Omental fat pad (tissue), 4 donors: Measurements from ENCODE around the gene TRMT10B. TPM values are rescaled to one million over a fixed set of nuclear protein-coding genes. Genes with fewer than 3 reads are reported as not detected.

ENCODE experiments used
- ATAC-seq: fragments of 150-250 bp; one replicate; pipeline ENCODE4 v1.9.1; 2016; ENCODE audit warnings: mild to moderate bottlenecking, moderate library complexity; ENCODE audit not compliant: low FRiP score
- DNase-seq: peaks from one replicate; pipeline ENCODE4 v3.0.0-alpha.2; 2019; ENCODE audit warnings: low spot score
- total RNA-seq, 4 donors: library from RNA; depleted of rRNA; stranded (reverse); fragments of >200 nt; gene quantifications; one replicate each; pipeline ENCODE4 v1.1.0, GENCODE V29; 2016
- TF ChIP-seq, protein P1 (sequence below), 3 donors: fragments of 450-650 bp; IDR thresholded peaks; one replicate each; pipeline ENCODE4 v1.5.1; 2016 to 2017; ENCODE audit warnings: antibody characterized with exemption in 3 of 3, mild to moderate bottlenecking in 3 of 3, moderate library complexity in 2 of 3

The TRMT10B gene
- total RNA-seq, 4 donors from 2014 or later = 3.7 to 9.1 (median 3.9) TPM

- ATAC-seq = no peak
- TF ChIP-seq, protein P1, sequence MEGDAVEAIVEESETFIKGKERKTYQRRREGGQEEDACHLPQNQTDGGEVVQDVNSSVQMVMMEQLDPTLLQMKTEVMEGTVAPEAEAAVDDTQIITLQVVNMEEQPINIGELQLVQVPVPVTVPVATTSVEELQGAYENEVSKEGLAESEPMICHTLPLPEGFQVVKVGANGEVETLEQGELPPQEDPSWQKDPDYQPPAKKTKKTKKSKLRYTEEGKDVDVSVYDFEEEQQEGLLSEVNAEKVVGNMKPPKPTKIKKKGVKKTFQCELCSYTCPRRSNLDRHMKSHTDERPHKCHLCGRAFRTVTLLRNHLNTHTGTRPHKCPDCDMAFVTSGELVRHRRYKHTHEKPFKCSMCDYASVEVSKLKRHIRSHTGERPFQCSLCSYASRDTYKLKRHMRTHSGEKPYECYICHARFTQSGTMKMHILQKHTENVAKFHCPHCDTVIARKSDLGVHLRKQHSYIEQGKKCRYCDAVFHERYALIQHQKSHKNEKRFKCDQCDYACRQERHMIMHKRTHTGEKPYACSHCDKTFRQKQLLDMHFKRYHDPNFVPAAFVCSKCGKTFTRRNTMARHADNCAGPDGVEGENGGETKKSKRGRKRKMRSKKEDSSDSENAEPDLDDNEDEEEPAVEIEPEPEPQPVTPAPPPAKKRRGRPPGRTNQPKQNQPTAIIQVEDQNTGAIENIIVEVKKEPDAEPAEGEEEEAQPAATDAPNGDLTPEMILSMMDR (IDR thresholded peaks at IDR 0.05) = no peak
- no peak for DNase-seq
Observed at GRCh38 chr9:37739222-37739621, 14.4 kb upstream of the TRMT10B start.

DNA sequence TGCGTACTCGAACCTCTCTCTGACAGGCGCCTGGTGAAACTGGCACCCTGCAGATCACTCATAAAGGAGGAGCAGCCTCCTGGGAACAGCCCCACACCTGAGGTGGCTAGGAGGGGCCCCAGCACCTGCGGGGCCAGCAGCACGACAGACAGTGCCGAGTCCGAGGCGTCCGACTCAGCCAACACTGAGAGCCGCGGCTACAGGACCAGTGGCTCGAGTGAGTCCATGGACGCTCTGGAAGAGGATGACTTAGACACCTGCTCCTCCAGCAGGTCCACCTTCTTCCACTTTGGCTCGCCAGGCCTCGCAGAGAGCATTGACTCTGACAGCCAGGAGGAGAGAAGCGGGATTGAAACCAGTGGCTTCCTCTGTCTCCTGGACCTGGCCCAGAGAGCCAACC lies 13.5 kb upstream of the TRMT10B start:
- TF ChIP-seq, protein P1 (IDR thresholded peaks at IDR 0.05) = no peak
- no peak for DNase-seq

DNA sequence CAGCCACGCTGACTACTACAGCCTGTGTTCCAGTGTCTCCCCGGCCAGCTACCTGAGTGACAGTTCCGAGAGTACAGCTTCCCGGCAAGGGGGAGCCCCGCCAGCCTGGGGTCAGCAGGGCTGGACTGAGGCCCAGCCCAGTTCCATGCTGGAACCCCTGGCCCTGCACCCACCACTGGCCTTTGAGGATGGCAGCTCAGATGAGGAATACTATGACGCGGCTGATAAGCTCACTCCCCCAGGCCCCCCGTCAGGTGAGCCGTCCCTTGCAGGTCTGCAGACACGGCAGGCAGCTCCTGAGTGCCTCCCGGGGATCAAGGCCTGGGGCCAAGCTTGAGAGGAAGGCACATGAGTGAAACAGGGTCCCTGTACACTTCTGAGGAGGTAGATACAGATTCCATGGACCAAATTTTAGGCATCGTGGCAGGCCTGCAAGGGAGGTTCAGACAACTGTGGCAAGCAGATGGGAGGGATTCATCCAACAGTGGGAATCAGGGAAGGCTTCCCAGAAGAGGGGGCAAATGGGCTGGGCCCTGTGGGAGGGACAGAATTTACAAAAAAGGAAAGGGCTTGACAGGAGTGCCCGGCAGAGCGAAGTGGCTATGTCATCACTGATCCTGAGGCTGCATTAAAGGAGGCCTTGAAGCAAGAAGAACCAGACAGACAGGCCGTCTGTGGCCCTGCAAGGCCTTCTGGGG lies 12.8 kb upstream of the TRMT10B start:
- ATAC-seq = no peak
- TF ChIP-seq, protein P1 (IDR thresholded peaks at IDR 0.05) = no peak
- DNase-seq = no peak

More for the DNA sequence above, 13.5 kb upstream of the TRMT10B start:
- ATAC-seq = no peak

- ATAC-seq = no peak
- no peak for DNase-seq
- TF ChIP-seq, protein P1 (IDR thresholded peaks at IDR 0.05) = no peak
Observed at GRCh38 chr9:37745970-37746369, 7.6 kb upstream of the TRMT10B start.

GRCh38 chr9:37746448-37747270 lies 6.9 kb upstream of the TRMT10B start:
- no peak for ATAC-seq
- TF ChIP-seq, protein P1 (IDR thresholded peaks at IDR 0.05) = no peak
- DNase-seq = no peak

- no peak for ATAC-seq
- TF ChIP-seq, protein P1 (IDR thresholded peaks at IDR 0.05) = peak in 1 of 3 donors; percentile 57
- no peak for DNase-seq
Observed at GRCh38 chr9:37747271-37747753, 6.3 kb upstream of the TRMT10B start.
